ENCODE data around the gene PDE7B.

PDE7B gene

GRCh38 chr6:135828021-135828420 lies 23.5 kb upstream of the PDE7B start:
- H2AFZ ChIP-seq (ENCODE audit: low read length), result no peak overlapping the region
- no peak overlapping the region for H3K4me3 ChIP-seq (ENCODE audit: low read length)
- H3K27ac ChIP-seq (ENCODE audit: low read length), result no peak overlapping the region
- no peaks in the 10 kb centered on the region for H3K79me2 ChIP-seq (ENCODE audit: low read length)
- no peak overlapping the region for H3K9ac ChIP-seq (ENCODE audit: low read length)
- no peak overlapping the region for H3K4me2 ChIP-seq (ENCODE audit: low read depth, low read length)
- H3F3A ChIP-seq (ENCODE audit: insufficient read depth, low read length), result no peaks in the 10 kb centered on the region
- H3K9me3 ChIP-seq (replicated peaks; ENCODE audit: insufficient read depth, low read length), result no peaks in the 10 kb centered on the region
- H3K9me2 ChIP-seq (replicated peaks; ENCODE audit: insufficient read depth, low read length), result no peaks in the 10 kb centered on the region
- no peaks in the 10 kb centered on the region for H3K36me3 ChIP-seq (replicated peaks; ENCODE audit: insufficient read depth, low read length)
- H4K20me1 ChIP-seq (ENCODE audit: insufficient read depth, low read length), result no peaks in the 10 kb centered on the region
- no peaks in the 10 kb centered on the region for H3K27me3 ChIP-seq (replicated peaks; ENCODE audit: insufficient read depth, low read length)
- no peaks in the 10 kb centered on the region for H3K4me1 ChIP-seq (ENCODE audit: low read length)
- no peak for DNase-seq
- TF ChIP-seq EZH2 (optimal IDR thresholded peaks at IDR 0.05; ENCODE audit: low read depth, low read length), result no peak
- TF ChIP-seq, protein P1, sequence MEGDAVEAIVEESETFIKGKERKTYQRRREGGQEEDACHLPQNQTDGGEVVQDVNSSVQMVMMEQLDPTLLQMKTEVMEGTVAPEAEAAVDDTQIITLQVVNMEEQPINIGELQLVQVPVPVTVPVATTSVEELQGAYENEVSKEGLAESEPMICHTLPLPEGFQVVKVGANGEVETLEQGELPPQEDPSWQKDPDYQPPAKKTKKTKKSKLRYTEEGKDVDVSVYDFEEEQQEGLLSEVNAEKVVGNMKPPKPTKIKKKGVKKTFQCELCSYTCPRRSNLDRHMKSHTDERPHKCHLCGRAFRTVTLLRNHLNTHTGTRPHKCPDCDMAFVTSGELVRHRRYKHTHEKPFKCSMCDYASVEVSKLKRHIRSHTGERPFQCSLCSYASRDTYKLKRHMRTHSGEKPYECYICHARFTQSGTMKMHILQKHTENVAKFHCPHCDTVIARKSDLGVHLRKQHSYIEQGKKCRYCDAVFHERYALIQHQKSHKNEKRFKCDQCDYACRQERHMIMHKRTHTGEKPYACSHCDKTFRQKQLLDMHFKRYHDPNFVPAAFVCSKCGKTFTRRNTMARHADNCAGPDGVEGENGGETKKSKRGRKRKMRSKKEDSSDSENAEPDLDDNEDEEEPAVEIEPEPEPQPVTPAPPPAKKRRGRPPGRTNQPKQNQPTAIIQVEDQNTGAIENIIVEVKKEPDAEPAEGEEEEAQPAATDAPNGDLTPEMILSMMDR (IDR thresholded peaks at IDR 0.05; ENCODE audit: low read length), result no peak

- Histone ChIP-seq H3K27me3 (replicated peaks; ENCODE audit: insufficient read depth, low read length) (no peaks in the 10 kb centered on the region), H3F3A (ENCODE audit: insufficient read depth, low read length) (no peaks in the 10 kb centered on the region), H3K4me2 (ENCODE audit: low read depth, low read length) (no peak overlapping the region), H3K4me1 (ENCODE audit: low read length) (no peaks in the 10 kb centered on the region), H3K79me2 (ENCODE audit: low read length) (no peaks in the 10 kb centered on the region), H4K20me1 (ENCODE audit: insufficient read depth, low read length) (no peaks in the 10 kb centered on the region), H3K27ac (ENCODE audit: low read length) (no peak overlapping the region), H3K9me3 (replicated peaks; ENCODE audit: insufficient read depth, low read length) (no peaks in the 10 kb centered on the region), H3K36me3 (replicated peaks; ENCODE audit: insufficient read depth, low read length) (no peaks in the 10 kb centered on the region), H3K4me3 (ENCODE audit: low read length) (no peak overlapping the region), H3K9me2 (replicated peaks; ENCODE audit: insufficient read depth, low read length) (no peaks in the 10 kb centered on the region), H3K9ac (ENCODE audit: low read length) (no peak overlapping the region), H2AFZ (ENCODE audit: low read length) (no peak overlapping the region)
- no peak for DNase-seq
- TF ChIP-seq EZH2 (optimal IDR thresholded peaks at IDR 0.05; ENCODE audit: low read depth, low read length), result no peak
- TF ChIP-seq, protein P1 (IDR thresholded peaks at IDR 0.05; ENCODE audit: low read length), result no peak
- no peak for TF ChIP-seq EZH2phosphoT487 (IDR thresholded peaks at IDR 0.05; ENCODE audit: low read length)
These were observed 21.0 kb upstream of the PDE7B start for GRCh38 chr6:135830452-135830881.

DNA sequence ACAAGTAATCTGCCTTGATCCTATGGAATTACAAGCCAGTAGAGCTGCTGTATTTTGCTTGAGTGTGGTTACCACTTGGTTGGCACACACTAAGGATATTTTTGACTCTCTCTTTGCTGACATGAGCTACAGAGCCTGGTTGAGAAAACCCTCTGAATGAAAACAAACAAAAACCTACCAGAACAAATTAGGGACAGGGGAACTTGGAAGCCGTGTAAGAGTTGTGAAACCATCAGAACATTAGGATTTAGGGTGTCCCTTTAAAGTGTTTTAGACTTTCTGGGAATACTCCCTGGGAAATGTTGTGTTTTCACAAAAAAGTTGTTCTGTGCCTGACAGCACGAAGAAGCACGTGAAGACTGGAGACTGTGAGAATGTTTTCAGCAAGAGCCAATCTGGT lies 20.5 kb upstream of the PDE7B start:
- H2AFZ ChIP-seq (ENCODE audit: low read length), result no peak overlapping the region
- no peak overlapping the region for H3K27ac ChIP-seq (ENCODE audit: low read length)
- H3K9ac ChIP-seq (ENCODE audit: low read length), result no peak overlapping the region
- H3F3A ChIP-seq (ENCODE audit: insufficient read depth, low read length), result no peaks in the 10 kb centered on the region
- no peak overlapping the region for H3K4me2 ChIP-seq (ENCODE audit: low read depth, low read length)
- no peaks in the 10 kb centered on the region for H4K20me1 ChIP-seq (ENCODE audit: insufficient read depth, low read length)
- TF ChIP-seq, protein P1 (IDR thresholded peaks at IDR 0.05; ENCODE audit: low read length), result no peak
- TF ChIP-seq EZH2 (optimal IDR thresholded peaks at IDR 0.05; ENCODE audit: low read depth, low read length) (no peak), EZH2phosphoT487 (IDR thresholded peaks at IDR 0.05; ENCODE audit: low read length) (no peak)
- no peaks in the 10 kb centered on the region for H3K27me3 ChIP-seq (replicated peaks; ENCODE audit: insufficient read depth, low read length)
- DNase-seq, result no peak
- no peaks in the 10 kb centered on the region for H3K79me2 ChIP-seq (ENCODE audit: low read length)
- H3K9me2 ChIP-seq (replicated peaks; ENCODE audit: insufficient read depth, low read length), result no peaks in the 10 kb centered on the region
- H3K9me3 ChIP-seq (replicated peaks; ENCODE audit: insufficient read depth, low read length), result no peaks in the 10 kb centered on the region
- H3K4me1 ChIP-seq (ENCODE audit: low read length), result no peaks in the 10 kb centered on the region
- H3K4me3 ChIP-seq (ENCODE audit: low read length), result no peak overlapping the region
- no peaks in the 10 kb centered on the region for H3K36me3 ChIP-seq (replicated peaks; ENCODE audit: insufficient read depth, low read length)

All from MM.1S (cell line).